Measurements from ENCODE around the gene RXRA. TPM values are rescaled to one million over a fixed set of nuclear protein-coding genes. Genes with fewer than 3 reads are reported as not detected.
A peak's percentile ranks its signal among the peaks of the same experiment; 100 is the strongest.

RXRA gene
- total and polyA plus RNA-seq, 10 of the 15 experiments (the other 5 are each of a cell fraction or from before 2014, with no cell fraction given): 0.89 to 36.8 (median 11.1) TPM

- TF ChIP-seq IKZF2 (IDR thresholded peaks at IDR 0.05): peak in 1 of 2 experiments; percentile 26; a peak in 2 of 4 replicates
- no peak for TF ChIP-seq MEF2B (IDR thresholded peaks at IDR 0.05; ENCODE audit: partially characterized antibody, poor library complexity, severe bottlenecking)
- no peak for TF ChIP-seq ATF7 (IDR thresholded peaks at IDR 0.05; ENCODE audit: low read depth)
- TF ChIP-seq EED (IDR thresholded peaks at IDR 0.05; ENCODE audit: low read depth): peak; percentile 66; the same call in 1 of the 2 replicates
- TF ChIP-seq CBFB (IDR thresholded peaks at IDR 0.05; ENCODE audit: low read depth): no peak
- peak; percentile 99 for TF ChIP-seq SPI1 (IDR thresholded peaks at IDR 0.05; ENCODE audit: borderline replicate concordance, insufficient read depth, low read depth, low read length)
- no peak for TF ChIP-seq EZH2 (IDR thresholded peaks at IDR 0.05; ENCODE audit: borderline replicate concordance, control insufficient read depth, low read depth, low read length)
- no peak for TF ChIP-seq BRCA1 (IDR thresholded peaks at IDR 0.05; ENCODE audit: low read depth, low read length)
- TF ChIP-seq NFYA (IDR thresholded peaks at IDR 0.05; ENCODE audit: borderline replicate concordance, low read depth, low read length): no peak
- TF ChIP-seq RAD51 (IDR thresholded peaks at IDR 0.05): no peak
- TF ChIP-seq ZSCAN29 (IDR thresholded peaks at IDR 0.05): no peak
- TF ChIP-seq CBX5 (IDR thresholded peaks at IDR 0.05; ENCODE audit: low read depth): no peak
- no peak for TF ChIP-seq ZNF622 (IDR thresholded peaks at IDR 0.05)
- TF ChIP-seq HDAC2 (IDR thresholded peaks at IDR 0.05): no peak
- no peak for TF ChIP-seq SREBF1 (IDR thresholded peaks at IDR 0.05; ENCODE audit: low read length)
- TF ChIP-seq ETV6 (conservative IDR thresholded peaks at IDR 0.05 in 1 of 2, IDR thresholded peaks at IDR 0.05 in 1 of 2; ENCODE audit: borderline replicate concordance in 1 of 2, low read depth in 1 of 2): no peak; a peak in 1 of 4 replicates
These were observed 79.3 kb downstream of the RXRA start (continued) for GRCh38 chr9:134405527-134405926.

Measured in GM12878 (cell line).